HepG2 (cell line): ENCODE results near the gene ZNF491. TPM values are rescaled to one million over a fixed set of nuclear protein-coding genes. Genes with fewer than 3 reads are reported as not detected.

Experiments used
- AGO2 ChIP-seq: fragments of 200-400 bp; formaldehyde crosslinking; optimal IDR thresholded peaks from 2 replicates; pipeline ENCODE3; 2017; ENCODE audit warnings: mild to moderate bottlenecking, low read depth, low read length, moderate library complexity
- CBFB ChIP-seq: sonication (generic); formaldehyde crosslinking; IDR thresholded peaks from 2 replicates; pipeline ENCODE4 v1.4.0; 2020; ENCODE audit warnings: missing genetic modification reagents
- DR1 ChIP-seq: sonication (generic); formaldehyde crosslinking; IDR thresholded peaks from 2 replicates; pipeline ENCODE4 v1.8.0; 2021; ENCODE audit warnings: mild to moderate bottlenecking, missing genetic modification reagents, inconsistent platforms
- ERF ChIP-seq: IDR thresholded peaks from 2 replicates; pipeline ENCODE4 v1.6.1; 2018; ENCODE audit warnings: missing biosample characterization, missing genetic modification reagents
- FOXA3 ChIP-seq: IDR thresholded peaks from 2 replicates; pipeline ENCODE4 v1.6.1; 2016; ENCODE audit warnings: missing genetic modification reagents, missing compliant biosample characterization
- GPN1 ChIP-seq: sonication (generic); formaldehyde crosslinking; IDR thresholded peaks from 2 replicates; pipeline ENCODE4 v1.5.1; 2020; ENCODE audit warnings: missing genetic modification reagents, borderline replicate concordance
- GTF2F1 ChIP-seq: fragments of 150-350 bp; IDR thresholded peaks from 2 replicates; pipeline ENCODE4 v1.6.1; 2014; ENCODE audit warnings: low read length
- HDAC1 ChIP-seq: sonication (generic); formaldehyde crosslinking; IDR thresholded peaks from 2 replicates; pipeline ENCODE4 v1.5.1; 2020; ENCODE audit warnings: mild to moderate bottlenecking, missing genetic modification reagents
- IKZF4 ChIP-seq: sonication (generic); formaldehyde crosslinking; IDR thresholded peaks from 2 replicates; pipeline ENCODE4 v1.5.1; 2020; ENCODE audit warnings: borderline replicate concordance, mild to moderate bottlenecking, low read depth, missing genetic modification reagents; ENCODE audit errors: not compliant biosample characterization
- ISX ChIP-seq: sonication (generic); formaldehyde crosslinking; conservative IDR thresholded peaks from 2 replicates; pipeline ENCODE4 v1.5.0; 2020; ENCODE audit warnings: missing genetic modification reagents
- MYNN ChIP-seq: sonication (generic); formaldehyde crosslinking; IDR thresholded peaks from 2 replicates; pipeline ENCODE4 v1.4.0; 2020; ENCODE audit warnings: mild to moderate bottlenecking, low read depth, missing genetic modification reagents
- NFIC ChIP-seq: IDR thresholded peaks from 2 replicates; pipeline ENCODE4 v1.6.1; 2012; ENCODE audit warnings: mild to moderate bottlenecking, low read length, inconsistent platforms
- NFKB2 ChIP-seq: sonication (generic); formaldehyde crosslinking; IDR thresholded peaks from 2 replicates; pipeline ENCODE4 v1.4.0; 2020; ENCODE audit warnings: missing genetic modification reagents, borderline replicate concordance
- PHB2 ChIP-seq: fragments of 450-650 bp; IDR thresholded peaks from 2 replicates; pipeline ENCODE4 v1.6.1; 2018; ENCODE audit not compliant: partially characterized antibody
- RORA ChIP-seq: sonication (generic); formaldehyde crosslinking; IDR thresholded peaks from 2 replicates; pipeline ENCODE4 v1.5.0; 2020; ENCODE audit warnings: mild to moderate bottlenecking, missing genetic modification reagents, moderate library complexity
- SRF ChIP-seq: IDR thresholded peaks from 2 replicates; pipeline ENCODE4 v1.6.1; 2011; ENCODE audit warnings: mild to moderate bottlenecking, low read depth, low read length, moderate library complexity
- STAT6 ChIP-seq: sonication (generic); formaldehyde crosslinking; IDR thresholded peaks from 2 replicates; pipeline ENCODE4 v1.4.0; 2020; ENCODE audit warnings: missing genetic modification reagents, mild to moderate bottlenecking, borderline replicate concordance
- TOE1 ChIP-seq: sonication (generic); formaldehyde crosslinking; IDR thresholded peaks from 2 replicates; pipeline ENCODE4 v1.4.0; 2020; ENCODE audit warnings: mild to moderate bottlenecking, missing genetic modification reagents
- TSC22D2 ChIP-seq: sonication (generic); formaldehyde crosslinking; IDR thresholded peaks from 2 replicates; pipeline ENCODE4 v1.5.1; 2020; ENCODE audit warnings: missing genetic modification reagents, mild to moderate bottlenecking, borderline replicate concordance
- ZBTB7A ChIP-seq: sonication (generic); formaldehyde crosslinking; IDR thresholded peaks from 2 replicates; pipeline ENCODE4 v1.8.0; 2022; ENCODE audit warnings: mild to moderate bottlenecking, missing genetic modification reagents
- ZNF124 ChIP-seq: sonication (generic); formaldehyde crosslinking; IDR thresholded peaks from 2 replicates; pipeline ENCODE4 v1.4.0; 2020; ENCODE audit warnings: missing genetic modification reagents
- ZNF543 ChIP-seq: sonication (generic); formaldehyde crosslinking; IDR thresholded peaks from 2 replicates; pipeline ENCODE4 v1.4.0; 2020; ENCODE audit warnings: mild to moderate bottlenecking, missing genetic modification reagents
- ZNF549 ChIP-seq: sonication (generic); formaldehyde crosslinking; IDR thresholded peaks from 2 replicates; pipeline ENCODE4 v1.5.0; 2020; ENCODE audit warnings: missing genetic modification reagents
- ZNF589 ChIP-seq: sonication (generic); formaldehyde crosslinking; conservative IDR thresholded peaks from 2 replicates; pipeline ENCODE4 v1.8.0; 2022; ENCODE audit warnings: mild to moderate bottlenecking, moderate library complexity, missing genetic modification reagents
- ZNF773 ChIP-seq: sonication (generic); formaldehyde crosslinking; IDR thresholded peaks from 2 replicates; pipeline ENCODE4 v1.4.0; 2020; ENCODE audit warnings: missing genetic modification reagents, borderline replicate concordance
- polyA plus RNA-seq, 8 experiments: library from polyadenylated mRNA; depleted of rRNA in 3 of 8; stranded (reverse) in 7 of 8; unstranded in 1 of 8; fragments of >200 nt; fragmentation: Illumina TruSeq in 4 of 8; extraction: Trizol in 4 of 8; gene quantifications; 2 replicates each; pipeline versions ENCODE4 v1.2.1 to v1.2.3, GENCODE V29; 2011 to 2016; ENCODE audit warnings: low read depth in 4 of 8, missing spikeins in 1 of 8, mixed read lengths in 1 of 8; ENCODE audit not compliant: insufficient read depth in 1 of 8
- total RNA-seq, 5 experiments: library from RNA; depleted of rRNA; stranded (reverse); fragments of >200 nt; fragmentation: Illumina TruSeq; extraction: Trizol; gene quantifications; 2 replicates each; pipeline ENCODE4 v1.2.3, GENCODE V29; 2016; ENCODE audit warnings: low read depth in 1 of 5
- TF ChIP-seq, protein P1 (sequence below): sonication (generic); formaldehyde crosslinking; IDR thresholded peaks from 2 replicates; pipeline ENCODE4 v1.5.0; 2020; ENCODE audit warnings: missing genetic modification reagents

ZNF491 gene
- total and polyA plus RNA-seq, 2 of the 13 experiments (the other 11 are each of a cell fraction or from before 2014, with no cell fraction given) = 0.57 to 2.2 TPM

DNA sequence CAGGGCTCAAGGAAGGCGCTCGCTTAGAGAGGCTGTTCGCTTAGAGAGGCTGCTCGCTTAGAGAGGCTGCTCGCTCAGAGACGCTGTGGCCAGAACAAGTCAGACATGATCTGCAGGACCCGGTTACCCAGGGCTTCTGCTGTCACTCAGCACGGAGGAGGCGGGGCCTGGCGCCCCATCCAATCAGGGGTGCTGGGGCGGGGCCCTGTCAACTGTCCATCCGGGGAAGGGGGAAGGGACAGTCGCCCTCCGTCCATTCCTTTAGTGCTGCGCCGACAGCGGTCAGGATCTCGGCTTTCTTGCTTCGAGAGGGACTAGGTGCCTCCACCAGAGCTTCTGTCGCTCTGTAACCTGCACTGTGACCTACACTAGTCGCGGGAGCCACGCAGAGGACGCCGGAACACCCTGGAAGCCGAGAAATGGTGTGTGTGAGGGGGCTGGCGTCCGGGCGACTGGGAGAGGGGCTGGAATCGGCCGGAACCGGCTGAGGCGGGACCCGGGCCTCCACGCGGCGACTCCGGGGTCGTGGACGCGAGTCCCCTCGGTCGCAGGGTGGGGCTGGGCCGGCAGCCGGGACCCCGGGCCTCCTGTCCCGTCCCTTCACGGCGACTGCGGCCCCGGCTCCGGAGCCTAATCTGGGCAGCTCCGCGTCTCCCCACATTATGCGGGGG lies 15.8 kb downstream of the ZNF491 start, which contains the start of gene ZNF440 (continued):
- TF ChIP-seq ZNF773 (CRISPR knock-in tag) (no peak), ERF (CRISPR knock-in tag) (peak; percentile 64; the same call in 1 of the 2 replicates), DR1 (CRISPR knock-in tag) (peak; percentile 89), MYNN (no peak), ISX (no peak), HDAC1 (CRISPR knock-in tag) (peak; percentile 70), TSC22D2 (CRISPR knock-in tag) (peak; percentile 70; the same call in 1 of the 2 replicates), PHB2 (no peak), IKZF4 (CRISPR knock-in tag) (peak; percentile 45), STAT6 (CRISPR knock-in tag) (no peak; the same call in 1 of the 2 replicates), ZBTB7A (CRISPR knock-in tag) (peak; percentile 33; the same call in 1 of the 2 replicates), AGO2 (peak; percentile 69), ZNF549 (no peak), ZNF124 (0 out of 2 replicates have a peak, but pooled peaks have one; percentile 63), RORA (CRISPR knock-in tag) (no peak), ZNF589 (CRISPR knock-in tag) (no peak), GTF2F1 (0 out of 2 replicates have a peak, but pooled peaks have one; percentile 17), TOE1 (no peak), NFKB2 (CRISPR knock-in tag) (no peak; the same call in 1 of the 2 replicates), SRF (no peak), NFIC (no peak), CBFB (CRISPR knock-in tag) (peak; percentile 66; the same call in 1 of the 2 replicates), GPN1 (CRISPR knock-in tag) (no peak), FOXA3 (CRISPR knock-in tag) (peak; percentile 50; the same call in 1 of the 2 replicates), ZNF543 (CRISPR knock-in tag) (0 out of 2 replicates have a peak, but pooled peaks have one; percentile 20)
- TF ChIP-seq, protein P1, sequence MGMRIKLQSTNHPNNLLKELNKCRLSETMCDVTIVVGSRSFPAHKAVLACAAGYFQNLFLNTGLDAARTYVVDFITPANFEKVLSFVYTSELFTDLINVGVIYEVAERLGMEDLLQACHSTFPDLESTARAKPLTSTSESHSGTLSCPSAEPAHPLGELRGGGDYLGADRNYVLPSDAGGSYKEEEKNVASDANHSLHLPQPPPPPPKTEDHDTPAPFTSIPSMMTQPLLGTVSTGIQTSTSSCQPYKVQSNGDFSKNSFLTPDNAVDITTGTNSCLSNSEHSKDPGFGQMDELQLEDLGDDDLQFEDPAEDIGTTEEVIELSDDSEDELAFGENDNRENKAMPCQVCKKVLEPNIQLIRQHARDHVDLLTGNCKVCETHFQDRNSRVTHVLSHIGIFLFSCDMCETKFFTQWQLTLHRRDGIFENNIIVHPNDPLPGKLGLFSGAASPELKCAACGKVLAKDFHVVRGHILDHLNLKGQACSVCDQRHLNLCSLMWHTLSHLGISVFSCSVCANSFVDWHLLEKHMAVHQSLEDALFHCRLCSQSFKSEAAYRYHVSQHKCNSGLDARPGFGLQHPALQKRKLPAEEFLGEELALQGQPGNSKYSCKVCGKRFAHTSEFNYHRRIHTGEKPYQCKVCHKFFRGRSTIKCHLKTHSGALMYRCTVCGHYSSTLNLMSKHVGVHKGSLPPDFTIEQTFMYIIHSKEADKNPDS (CRISPR knock-in tag) = no peak
